ENCODE data around the gene CTTNBP2. TPM values are rescaled to one million over a fixed set of nuclear protein-coding genes. Genes with fewer than 3 reads are reported as not detected.

The CTTNBP2 gene
- total and polyA plus RNA-seq, 2 of the 13 experiments (the other 11 are each of a cell fraction or from before 2014, with no cell fraction given) = not detected

GRCh38 chr7:117908031-117908795 is 35.0 kb upstream of the CTTNBP2 start (continued):
- TF ChIP-seq ARID4A (CRISPR knock-in tag; IDR thresholded peaks at IDR 0.05; ENCODE audit: borderline replicate concordance) = no peak
- TF ChIP-seq EP300 (IDR thresholded peaks at IDR 0.05; ENCODE audit: low read depth in 2 of 2, low read length in 2 of 2) = no peak
- no peak for TF ChIP-seq EP300 (CRISPR knock-in tag; IDR thresholded peaks at IDR 0.05; ENCODE audit: borderline replicate concordance)
- TF ChIP-seq HNF1A (IDR thresholded peaks at IDR 0.05; ENCODE audit: low read depth) = no peak
- no peak for TF ChIP-seq HNF1A (CRISPR knock-in tag; IDR thresholded peaks at IDR 0.05; ENCODE audit: borderline replicate concordance)

Data from HepG2 (cell line).